GM19452 (cell line): ENCODE results near the gene TMEM82.
A peak's percentile ranks its signal among the peaks of the same experiment; 100 is the strongest.
"Not testable (repeated sequence)": the region's sequence is repeated elsewhere in the genome, so short reads cannot be mapped to it uniquely, and the experiment has no call there.

Source experiments
- ATAC-seq: cut with Tn5 transposase; IDR thresholded peaks from one replicate; pipeline ENCODE4 v1.9.1; 2021; ENCODE audit not compliant: unreplicated experiment

TMEM82 gene

GRCh38 chr1:15742339-15742801 lies at the start of gene TMEM82:
TSS of gene TMEM82 (plus strand) at chr1:15742499. CDS start at chr1:15742560, 61 bp downstream.
- no peak for ATAC-seq

GRCh38 chr1:15693371-15693770 lies 48.9 kb upstream of the TMEM82 start:
- ATAC-seq, result no peak

- ATAC-seq, result peak; percentile 89
Measured at GRCh38 chr1:15696956-15697521, 45.3 kb upstream of the TMEM82 start.

- no peak for ATAC-seq
Measured at GRCh38 chr1:15698201-15698600, 44.1 kb upstream of the TMEM82 start.

GRCh38 chr1:15699321-15699720 lies 43.0 kb upstream of the TMEM82 start:
- not testable (repeated sequence) for ATAC-seq

GRCh38 chr1:15700508-15700907 lies 41.8 kb upstream of the TMEM82 start:
- no peak for ATAC-seq

GRCh38 chr1:15701784-15702183 lies 40.5 kb upstream of the TMEM82 start:
- no peak for ATAC-seq

- ATAC-seq, result no peak
Measured at GRCh38 chr1:15702722-15703550, 39.4 kb upstream of the TMEM82 start.

- no peak for ATAC-seq
Measured at GRCh38 chr1:15703562-15703961, 38.7 kb upstream of the TMEM82 start.

GRCh38 chr1:15704526-15705183 lies 37.6 kb upstream of the TMEM82 start:
- ATAC-seq, result no peak

- ATAC-seq, result no peak
Measured at GRCh38 chr1:15705184-15705566, 37.1 kb upstream of the TMEM82 start.

GRCh38 chr1:15706751-15707150 lies 35.5 kb upstream of the TMEM82 start:
- ATAC-seq, result no peak

GRCh38 chr1:15707239-15707925 lies 34.9 kb upstream of the TMEM82 start:
- ATAC-seq, result no peak

GRCh38 chr1:15708486-15709137 lies 33.7 kb upstream of the TMEM82 start:
- ATAC-seq, result no peak

GRCh38 chr1:15709226-15709625 lies 33.1 kb upstream of the TMEM82 start:
- ATAC-seq, result no peak

- ATAC-seq, result no peak
Measured at GRCh38 chr1:15712168-15712567, 30.1 kb upstream of the TMEM82 start.

- no peak for ATAC-seq
Measured at GRCh38 chr1:15714406-15715136, 27.7 kb upstream of the TMEM82 start.

- no peak for ATAC-seq
Measured at GRCh38 chr1:15717418-15718125, 24.7 kb upstream of the TMEM82 start.

- no peak for ATAC-seq
Measured at GRCh38 chr1:15718199-15718601, 24.1 kb upstream of the TMEM82 start.
